Activated effector memory CD4-positive, alpha-beta T cell treated with anti-CD3 and anti-CD28 coated beads, Interleukin-2, amount 50 U/mL, for 16 hours (primary cell): ENCODE results near the gene NFKBIL1.
A peak's percentile ranks its signal among the peaks of the same experiment; 100 is the strongest.

Experiments
- DNase-seq: peaks from one replicate; pipeline ENCODE4 v3.0.0-alpha.2; 2020

NFKBIL1 gene

DNA sequence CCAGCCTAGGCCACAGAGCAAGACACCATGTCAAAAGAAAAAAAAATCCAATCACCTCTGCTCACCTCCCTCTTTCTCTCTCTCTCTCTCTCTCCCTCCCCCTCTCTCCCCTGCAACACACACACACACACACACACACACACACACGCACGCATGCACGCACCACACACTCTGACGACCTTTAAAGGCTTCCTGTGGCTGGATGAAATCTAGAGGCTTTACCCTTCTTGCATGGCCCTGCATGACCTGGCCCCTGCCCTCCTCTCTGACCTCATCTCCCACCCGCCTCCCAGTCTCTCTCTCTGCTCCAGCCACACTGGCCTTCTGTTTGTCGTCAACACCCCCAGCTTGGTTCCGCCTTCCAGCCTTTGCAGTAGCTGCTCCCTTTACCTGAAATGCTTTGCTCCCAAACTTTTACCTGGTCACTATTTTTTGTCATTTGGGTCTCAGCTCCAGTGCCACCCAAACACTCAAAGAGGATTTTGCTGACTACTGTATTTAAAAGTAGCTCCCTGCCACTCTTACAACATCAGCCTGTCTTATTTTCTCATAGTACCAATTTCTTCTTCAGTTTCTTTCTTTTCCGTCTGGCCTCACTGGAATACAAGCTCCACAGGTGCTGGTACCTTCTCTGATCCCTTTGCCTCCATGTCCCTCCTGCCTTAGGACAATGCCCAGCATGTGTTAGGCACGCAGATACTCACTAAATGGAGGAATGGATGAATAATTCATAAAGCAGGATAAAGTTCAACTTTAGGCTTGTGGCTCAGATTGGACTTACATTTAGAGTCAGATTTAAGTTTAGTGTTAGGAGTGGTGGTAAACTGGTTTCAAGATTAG, 20.3 kb downstream of the NFKBIL1 start:
- DNase-seq = peak; percentile 75

DNA sequence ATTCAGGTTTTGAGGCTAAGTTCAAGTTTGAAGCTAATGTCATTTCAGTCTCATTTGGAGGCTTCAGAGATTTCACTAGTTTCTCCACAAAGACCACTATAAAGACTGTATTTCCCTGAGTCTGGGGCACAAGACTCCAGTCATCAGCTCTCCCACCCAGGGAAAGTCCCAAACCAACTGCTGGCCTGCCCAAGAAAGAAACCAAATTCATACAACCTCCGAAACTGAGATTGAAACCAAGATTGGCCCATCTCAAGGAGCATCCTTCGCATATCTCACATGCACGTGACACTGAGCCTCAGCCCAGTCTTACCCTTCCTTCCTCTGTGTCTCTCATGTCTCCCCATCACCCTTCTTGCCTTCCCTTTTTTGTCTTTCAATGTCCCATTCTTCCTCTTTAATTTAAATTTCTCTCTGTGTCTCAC, 21.1 kb downstream of the NFKBIL1 start:
- peak; percentile 89 for DNase-seq

DNA sequence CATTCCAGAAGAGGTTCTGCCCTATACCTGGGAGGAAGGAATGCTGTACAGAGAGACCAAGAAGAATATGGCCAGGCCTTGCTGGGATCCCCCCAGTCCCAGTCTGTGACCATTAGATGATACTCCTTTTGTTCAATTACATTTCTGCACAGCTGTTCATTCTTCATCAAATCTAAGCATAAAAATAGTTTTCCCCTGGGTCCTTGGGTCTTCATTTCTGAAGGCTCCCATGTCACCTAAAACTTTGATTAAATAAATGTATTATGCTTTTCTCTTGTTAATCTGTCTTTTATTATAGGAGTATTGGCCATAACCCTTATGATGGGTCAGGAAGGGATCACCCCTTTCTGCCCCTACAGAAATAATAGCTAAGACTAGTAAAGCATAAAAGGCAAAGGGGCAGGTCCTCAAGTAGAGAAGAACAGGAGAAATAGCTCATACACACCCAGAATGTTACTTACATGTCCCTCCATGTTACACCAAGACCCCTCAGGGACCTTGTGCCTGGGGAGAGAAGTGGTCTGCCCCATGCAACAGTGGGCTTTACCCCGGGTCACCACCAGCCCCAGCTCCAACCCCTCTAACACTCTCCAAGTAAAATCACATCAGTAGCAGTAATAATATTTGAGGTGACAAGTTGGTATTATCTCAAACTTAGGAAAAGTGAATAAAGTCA, 22.6 kb downstream of the NFKBIL1 start:
- no peak for DNase-seq

DNA sequence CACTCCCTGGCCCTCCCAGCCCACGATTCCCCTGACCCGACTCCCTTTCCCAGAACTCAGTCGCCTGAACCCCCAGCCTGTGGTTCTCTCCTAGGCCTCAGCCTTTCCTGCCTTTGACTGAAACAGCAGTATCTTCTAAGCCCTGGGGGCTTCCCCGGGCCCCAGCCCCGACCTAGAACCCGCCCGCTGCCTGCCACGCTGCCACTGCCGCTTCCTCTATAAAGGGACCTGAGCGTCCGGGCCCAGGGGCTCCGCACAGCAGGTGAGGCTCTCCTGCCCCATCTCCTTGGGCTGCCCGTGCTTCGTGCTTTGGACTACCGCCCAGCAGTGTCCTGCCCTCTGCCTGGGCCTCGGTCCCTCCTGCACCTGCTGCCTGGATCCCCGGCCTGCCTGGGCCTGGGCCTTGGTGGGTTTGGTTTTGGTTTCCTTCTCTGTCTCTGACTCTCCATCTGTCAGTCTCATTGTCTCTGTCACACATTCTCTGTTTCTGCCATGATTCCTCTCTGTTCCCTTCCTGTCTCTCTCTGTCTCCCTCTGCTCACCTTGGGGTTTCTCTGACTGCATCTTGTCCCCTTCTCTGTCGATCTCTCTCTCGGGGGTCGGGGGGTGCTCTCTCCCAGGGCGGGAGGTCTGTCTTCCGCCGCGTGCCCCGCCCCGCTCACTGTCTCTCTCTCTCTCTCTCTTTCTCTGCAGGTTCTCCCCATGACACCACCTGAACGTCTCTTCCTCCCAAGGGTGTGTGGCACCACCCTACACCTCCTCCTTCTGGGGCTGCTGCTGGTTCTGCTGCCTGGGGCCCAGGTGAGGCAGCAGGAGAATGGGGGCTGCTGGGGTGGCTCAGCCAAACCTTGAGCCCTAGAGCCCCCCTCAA, 24.9 kb downstream of the NFKBIL1 start, which contains the start of gene LTA:
LTA (plus strand) TSS at position 249 of the 871 bp plus-strand sequence; CDS start at position 703, 454 bp downstream.
- peak; percentile 92 for DNase-seq

DNA sequence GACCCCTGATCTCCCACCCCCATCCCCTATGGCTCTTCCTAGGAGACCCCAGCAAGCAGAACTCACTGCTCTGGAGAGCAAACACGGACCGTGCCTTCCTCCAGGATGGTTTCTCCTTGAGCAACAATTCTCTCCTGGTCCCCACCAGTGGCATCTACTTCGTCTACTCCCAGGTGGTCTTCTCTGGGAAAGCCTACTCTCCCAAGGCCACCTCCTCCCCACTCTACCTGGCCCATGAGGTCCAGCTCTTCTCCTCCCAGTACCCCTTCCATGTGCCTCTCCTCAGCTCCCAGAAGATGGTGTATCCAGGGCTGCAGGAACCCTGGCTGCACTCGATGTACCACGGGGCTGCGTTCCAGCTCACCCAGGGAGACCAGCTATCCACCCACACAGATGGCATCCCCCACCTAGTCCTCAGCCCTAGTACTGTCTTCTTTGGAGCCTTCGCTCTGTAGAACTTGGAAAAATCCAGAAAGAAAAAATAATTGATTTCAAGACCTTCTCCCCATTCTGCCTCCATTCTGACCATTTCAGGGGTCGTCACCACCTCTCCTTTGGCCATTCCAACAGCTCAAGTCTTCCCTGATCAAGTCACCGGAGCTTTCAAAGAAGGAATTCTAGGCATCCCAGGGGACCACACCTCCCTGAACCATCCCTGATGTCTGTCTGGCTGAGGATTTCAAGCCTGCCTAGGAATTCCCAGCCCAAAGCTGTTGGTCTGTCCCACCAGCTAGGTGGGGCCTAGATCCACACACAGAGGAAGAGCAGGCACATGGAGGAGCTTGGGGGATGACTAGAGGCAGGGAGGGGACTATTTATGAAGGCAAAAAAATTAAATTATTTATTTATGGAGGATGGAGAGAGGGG, 26.1 kb downstream of the NFKBIL1 start:
- DNase-seq = peak; percentile 64

DNA sequence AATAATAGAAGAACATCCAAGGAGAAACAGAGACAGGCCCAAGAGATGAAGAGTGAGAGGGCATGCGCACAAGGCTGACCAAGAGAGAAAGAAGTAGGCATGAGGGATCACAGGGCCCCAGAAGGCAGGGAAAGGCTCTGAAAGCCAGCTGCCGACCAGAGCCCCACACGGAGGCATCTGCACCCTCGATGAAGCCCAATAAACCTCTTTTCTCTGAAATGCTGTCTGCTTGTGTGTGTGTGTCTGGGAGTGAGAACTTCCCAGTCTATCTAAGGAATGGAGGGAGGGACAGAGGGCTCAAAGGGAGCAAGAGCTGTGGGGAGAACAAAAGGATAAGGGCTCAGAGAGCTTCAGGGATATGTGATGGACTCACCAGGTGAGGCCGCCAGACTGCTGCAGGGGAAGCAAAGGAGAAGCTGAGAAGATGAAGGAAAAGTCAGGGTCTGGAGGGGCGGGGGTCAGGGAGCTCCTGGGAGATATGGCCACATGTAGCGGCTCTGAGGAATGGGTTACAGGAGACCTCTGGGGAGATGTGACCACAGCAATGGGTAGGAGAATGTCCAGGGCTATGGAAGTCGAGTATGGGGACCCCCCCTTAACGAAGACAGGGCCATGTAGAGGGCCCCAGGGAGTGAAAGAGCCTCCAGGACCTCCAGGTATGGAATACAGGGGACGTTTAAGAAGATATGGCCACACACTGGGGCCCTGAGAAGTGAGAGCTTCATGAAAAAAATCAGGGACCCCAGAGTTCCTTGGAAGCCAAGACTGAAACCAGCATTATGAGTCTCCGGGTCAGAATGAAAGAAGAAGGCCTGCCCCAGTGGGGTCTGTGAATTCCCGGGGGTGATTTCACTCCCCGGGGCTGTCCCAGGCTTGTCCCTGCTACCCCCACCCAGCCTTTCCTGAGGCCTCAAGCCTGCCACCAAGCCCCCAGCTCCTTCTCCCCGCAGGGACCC, 27.0 kb downstream of the NFKBIL1 start:
- peak; percentile 77 for DNase-seq

DNA sequence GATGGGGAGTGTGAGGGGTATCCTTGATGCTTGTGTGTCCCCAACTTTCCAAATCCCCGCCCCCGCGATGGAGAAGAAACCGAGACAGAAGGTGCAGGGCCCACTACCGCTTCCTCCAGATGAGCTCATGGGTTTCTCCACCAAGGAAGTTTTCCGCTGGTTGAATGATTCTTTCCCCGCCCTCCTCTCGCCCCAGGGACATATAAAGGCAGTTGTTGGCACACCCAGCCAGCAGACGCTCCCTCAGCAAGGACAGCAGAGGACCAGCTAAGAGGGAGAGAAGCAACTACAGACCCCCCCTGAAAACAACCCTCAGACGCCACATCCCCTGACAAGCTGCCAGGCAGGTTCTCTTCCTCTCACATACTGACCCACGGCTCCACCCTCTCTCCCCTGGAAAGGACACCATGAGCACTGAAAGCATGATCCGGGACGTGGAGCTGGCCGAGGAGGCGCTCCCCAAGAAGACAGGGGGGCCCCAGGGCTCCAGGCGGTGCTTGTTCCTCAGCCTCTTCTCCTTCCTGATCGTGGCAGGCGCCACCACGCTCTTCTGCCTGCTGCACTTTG, 28.0 kb downstream of the NFKBIL1 start, which contains the start of gene TNF:
TNF (plus strand) TSS at position 231 of the 567 bp plus-strand sequence; CDS start at position 408, 177 bp downstream.
- peak; percentile 95 for DNase-seq

DNA sequence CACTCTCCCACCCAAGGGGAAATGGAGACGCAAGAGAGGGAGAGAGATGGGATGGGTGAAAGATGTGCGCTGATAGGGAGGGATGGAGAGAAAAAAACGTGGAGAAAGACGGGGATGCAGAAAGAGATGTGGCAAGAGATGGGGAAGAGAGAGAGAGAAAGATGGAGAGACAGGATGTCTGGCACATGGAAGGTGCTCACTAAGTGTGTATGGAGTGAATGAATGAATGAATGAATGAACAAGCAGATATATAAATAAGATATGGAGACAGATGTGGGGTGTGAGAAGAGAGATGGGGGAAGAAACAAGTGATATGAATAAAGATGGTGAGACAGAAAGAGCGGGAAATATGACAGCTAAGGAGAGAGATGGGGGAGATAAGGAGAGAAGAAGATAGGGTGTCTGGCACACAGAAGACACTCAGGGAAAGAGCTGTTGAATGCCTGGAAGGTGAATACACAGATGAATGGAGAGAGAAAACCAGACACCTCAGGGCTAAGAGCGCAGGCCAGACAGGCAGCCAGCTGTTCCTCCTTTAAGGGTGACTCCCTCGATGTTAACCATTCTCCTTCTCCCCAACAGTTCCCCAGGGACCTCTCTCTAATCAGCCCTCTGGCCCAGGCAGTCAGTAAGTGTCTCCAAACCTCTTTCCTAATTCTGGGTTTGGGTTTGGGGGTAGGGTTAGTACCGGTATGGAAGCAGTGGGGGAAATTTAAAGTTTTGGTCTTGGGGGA, 28.7 kb downstream of the NFKBIL1 start:
- DNase-seq = no peak

DNA sequence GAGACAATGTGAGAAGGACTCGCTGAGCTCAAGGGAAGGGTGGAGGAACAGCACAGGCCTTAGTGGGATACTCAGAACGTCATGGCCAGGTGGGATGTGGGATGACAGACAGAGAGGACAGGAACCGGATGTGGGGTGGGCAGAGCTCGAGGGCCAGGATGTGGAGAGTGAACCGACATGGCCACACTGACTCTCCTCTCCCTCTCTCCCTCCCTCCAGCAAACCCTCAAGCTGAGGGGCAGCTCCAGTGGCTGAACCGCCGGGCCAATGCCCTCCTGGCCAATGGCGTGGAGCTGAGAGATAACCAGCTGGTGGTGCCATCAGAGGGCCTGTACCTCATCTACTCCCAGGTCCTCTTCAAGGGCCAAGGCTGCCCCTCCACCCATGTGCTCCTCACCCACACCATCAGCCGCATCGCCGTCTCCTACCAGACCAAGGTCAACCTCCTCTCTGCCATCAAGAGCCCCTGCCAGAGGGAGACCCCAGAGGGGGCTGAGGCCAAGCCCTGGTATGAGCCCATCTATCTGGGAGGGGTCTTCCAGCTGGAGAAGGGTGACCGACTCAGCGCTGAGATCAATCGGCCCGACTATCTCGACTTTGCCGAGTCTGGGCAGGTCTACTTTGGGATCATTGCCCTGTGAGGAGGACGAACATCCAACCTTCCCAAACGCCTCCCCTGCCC, 29.6 kb downstream of the NFKBIL1 start:
- peak; percentile 85 for DNase-seq

DNA sequence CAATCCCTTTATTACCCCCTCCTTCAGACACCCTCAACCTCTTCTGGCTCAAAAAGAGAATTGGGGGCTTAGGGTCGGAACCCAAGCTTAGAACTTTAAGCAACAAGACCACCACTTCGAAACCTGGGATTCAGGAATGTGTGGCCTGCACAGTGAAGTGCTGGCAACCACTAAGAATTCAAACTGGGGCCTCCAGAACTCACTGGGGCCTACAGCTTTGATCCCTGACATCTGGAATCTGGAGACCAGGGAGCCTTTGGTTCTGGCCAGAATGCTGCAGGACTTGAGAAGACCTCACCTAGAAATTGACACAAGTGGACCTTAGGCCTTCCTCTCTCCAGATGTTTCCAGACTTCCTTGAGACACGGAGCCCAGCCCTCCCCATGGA, 30.2 kb downstream of the NFKBIL1 start:
- no peak for DNase-seq

DNA sequence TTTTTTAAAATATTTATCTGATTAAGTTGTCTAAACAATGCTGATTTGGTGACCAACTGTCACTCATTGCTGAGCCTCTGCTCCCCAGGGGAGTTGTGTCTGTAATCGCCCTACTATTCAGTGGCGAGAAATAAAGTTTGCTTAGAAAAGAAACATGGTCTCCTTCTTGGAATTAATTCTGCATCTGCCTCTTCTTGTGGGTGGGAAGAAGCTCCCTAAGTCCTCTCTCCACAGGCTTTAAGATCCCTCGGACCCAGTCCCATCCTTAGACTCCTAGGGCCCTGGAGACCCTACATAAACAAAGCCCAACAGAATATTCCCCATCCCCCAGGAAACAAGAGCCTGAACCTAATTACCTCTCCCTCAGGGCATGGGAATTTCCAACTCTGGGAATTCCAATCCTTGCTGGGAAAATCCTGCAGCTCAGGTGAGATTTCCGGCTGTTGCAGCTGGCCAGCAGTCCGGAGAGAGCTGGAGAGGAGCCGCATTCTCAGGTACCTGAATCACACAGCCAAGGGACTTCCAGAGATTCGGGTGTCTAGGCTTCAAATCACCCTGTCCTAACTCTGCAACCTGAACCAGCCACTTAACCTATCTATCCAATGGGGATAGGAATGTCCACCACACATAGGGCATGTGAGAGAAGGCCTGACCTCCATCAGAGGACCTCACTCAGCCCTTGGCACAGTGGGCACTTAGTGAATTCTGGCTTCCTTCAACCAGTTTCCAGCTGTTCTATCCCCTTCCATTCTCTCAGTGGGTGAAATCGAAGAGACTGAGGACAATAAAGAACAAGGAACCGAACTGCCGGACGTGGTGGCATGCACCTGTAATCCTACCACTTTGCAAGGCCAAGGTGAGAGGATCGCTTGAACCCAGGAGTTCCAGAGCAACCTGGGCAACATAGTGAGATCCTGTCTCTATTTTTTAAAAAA, 31.0 kb downstream of the NFKBIL1 start:
- DNase-seq = no peak

DNA sequence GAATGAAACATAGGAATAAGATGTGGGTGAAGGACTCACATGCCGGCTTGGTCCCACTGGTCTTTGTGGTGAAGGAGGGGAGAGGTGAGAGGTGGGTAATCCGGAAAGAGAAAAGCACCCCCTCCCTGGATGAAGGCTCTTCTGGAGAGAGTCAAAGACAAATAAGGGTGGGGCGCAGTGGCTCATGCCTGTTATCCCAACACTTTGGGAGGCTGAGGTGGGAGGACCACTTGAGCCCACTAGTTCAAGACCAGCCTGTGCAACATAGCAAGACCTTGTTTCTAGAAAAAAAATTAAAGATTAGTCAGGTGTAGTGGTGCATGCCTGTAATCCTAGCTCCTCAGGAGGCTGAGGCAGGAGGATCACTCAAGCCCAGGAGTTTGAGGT, 31.7 kb downstream of the NFKBIL1 start:
- DNase-seq = no peak

DNA sequence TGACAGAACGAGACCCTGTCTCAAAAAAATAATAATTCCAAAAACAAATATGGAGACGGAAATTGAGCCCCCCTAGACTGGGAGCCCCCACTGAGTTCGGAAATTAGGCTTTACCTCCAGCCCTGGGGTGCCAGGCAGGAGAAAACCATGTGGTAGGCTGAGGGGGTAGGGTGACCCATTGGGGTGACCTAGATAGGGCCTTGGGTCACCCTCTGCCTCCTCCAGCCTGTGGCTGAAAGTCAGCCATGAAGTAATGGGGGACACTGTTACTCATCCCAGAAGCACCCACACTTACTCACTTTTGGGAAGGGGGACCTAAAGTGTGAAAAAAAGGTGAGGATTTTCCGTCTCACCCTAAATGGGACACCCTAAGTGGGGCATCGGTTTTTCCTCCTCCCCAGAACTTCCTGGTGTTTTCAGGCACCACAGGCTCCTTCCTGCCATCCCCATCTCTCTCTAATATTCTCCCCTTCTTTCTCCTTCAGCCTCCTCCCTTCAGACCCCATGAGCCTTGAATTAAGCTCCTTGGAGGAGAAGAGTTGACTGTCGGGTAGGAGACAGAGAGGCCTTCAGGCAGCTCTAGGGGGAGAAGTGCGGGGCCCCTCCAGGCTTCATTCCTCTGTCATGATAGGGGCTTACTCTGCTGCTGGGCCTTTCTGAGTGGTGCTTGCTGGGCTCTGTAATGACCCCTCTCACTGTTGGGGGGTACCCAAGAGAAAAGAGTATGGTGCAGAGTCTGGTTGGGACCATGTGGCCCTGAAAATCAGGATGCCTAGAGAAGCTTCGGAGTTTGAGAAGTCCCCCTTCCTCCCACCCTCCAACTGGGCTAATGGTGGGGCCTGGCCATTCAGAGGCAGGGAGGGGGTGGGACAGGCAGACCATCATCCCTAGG, 32.4 kb downstream of the NFKBIL1 start:
- peak; percentile 75 for DNase-seq

DNA sequence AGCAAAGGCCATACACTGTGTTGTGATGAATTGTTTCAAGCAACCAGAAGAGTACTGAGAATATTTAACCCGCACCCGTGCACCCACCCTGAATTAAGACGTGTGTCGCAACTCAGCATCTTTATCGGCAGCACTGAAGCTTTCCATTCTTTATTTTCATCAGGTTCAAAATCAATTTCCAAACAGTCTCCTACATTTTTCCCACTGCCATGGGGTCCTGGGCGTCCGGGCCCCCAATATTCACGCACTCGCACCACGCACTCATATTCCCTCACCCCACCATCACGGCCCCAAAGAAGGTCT, 33.0 kb downstream of the NFKBIL1 start:
- no peak for DNase-seq

DNA sequence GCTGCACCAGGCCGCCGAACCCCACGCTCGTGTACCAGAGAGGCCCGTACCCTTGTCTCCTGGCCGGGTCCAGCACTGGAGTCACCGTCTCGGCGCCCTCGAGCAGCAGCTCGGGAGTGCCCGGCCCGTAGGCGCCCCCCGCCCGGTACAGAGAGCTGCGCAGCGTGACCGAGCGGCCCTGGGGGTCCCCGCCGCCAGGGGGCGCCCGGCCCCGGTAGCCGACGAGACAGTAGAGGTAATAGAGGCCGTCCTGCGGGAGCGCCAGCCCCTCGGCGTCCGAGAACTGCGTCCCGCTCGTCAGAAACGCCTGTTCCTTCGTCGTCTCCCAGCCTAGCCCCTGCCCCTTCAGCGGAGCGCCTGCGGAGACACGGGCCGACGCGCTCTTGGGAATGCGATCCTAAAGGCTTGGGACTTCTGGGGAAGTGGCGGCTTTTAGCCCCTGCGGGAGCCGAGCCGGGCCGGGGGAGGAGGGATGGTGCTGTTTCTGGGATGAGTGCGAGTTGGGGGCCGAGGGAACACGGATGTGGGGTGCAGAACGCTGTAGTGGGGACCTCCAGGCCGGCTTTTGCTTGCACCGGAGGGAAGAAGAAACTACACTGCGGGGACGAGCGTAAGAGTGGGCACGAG, 33.5 kb downstream of the NFKBIL1 start:
- peak; percentile 96 for DNase-seq

DNA sequence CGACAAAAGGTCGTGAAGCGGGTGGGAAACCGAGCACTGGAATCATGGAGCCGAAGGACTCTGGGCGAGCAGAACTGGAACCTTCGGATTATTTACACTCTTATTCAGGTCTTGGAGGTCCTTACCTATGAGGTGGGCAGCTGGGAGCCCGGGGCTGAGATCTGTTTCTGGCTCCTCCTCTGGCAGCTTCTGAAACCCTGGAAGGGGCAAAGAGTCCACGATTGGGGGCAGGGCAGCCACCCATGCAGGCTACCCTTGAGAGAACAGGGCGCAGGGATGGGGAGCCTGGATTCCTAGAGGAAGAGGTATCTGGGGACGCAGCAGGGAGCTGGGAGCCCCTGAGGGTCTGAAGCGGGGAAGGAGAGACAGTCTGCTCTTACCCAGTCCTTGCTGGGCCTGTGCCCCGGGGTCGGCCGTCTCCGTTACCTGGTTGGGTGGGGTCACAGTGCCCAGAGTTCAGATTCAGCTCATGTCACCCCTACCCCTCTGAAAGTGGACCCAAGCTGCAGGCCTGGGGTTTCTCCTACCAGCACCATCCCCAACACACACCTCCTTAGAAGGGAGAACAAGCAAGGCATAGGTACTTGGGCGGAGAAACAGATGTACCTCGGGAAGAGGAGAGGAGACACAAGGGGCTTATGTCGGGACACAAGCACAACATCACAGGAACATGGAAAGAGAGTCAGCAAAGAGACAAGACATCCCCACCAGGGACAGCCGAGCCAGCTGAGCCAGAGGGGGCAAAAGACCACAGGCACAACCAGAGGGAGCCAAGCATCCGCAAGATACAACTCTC, 34.2 kb downstream of the NFKBIL1 start:
- no peak for DNase-seq
